Thyroid gland (tissue), 4 donors: ENCODE results near the gene NYAP1.

Experiments
- CTCF ChIP-seq, 6 experiments: fragments of 200-600 bp in 3 of 6; fragments of 450-650 bp in 3 of 6; sonication (generic) in 3 of 6; IDR thresholded peaks; one replicate each; pipeline ENCODE4 v1.5.1; 2016 to 2019; ENCODE audit warnings: antibody characterized with exemption in 6 of 6, mild to moderate bottlenecking in 2 of 6, inconsistent platforms in 1 of 6, moderate library complexity in 1 of 6
- POLR2A ChIP-seq, 2 donors: fragments of 450-650 bp; IDR thresholded peaks; one replicate each; pipeline ENCODE4 v1.6.1; 2017; ENCODE audit warnings: antibody characterized with exemption in 2 of 2, mild to moderate bottlenecking in 2 of 2, moderate library complexity in 1 of 2

- TF ChIP-seq CTCF (IDR thresholded peaks at IDR 0.05), result no peak
- TF ChIP-seq POLR2A (IDR thresholded peaks at IDR 0.05), result no peak
Measured at GRCh38 chr7:100491192-100491578, 7.5 kb downstream of the NYAP1 start.
